ENCODE measurements around the gene UTS2.

UTS2 gene, protein sequence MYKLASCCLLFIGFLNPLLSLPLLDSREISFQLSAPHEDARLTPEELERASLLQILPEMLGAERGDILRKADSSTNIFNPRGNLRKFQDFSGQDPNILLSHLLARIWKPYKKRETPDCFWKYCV

DNA sequence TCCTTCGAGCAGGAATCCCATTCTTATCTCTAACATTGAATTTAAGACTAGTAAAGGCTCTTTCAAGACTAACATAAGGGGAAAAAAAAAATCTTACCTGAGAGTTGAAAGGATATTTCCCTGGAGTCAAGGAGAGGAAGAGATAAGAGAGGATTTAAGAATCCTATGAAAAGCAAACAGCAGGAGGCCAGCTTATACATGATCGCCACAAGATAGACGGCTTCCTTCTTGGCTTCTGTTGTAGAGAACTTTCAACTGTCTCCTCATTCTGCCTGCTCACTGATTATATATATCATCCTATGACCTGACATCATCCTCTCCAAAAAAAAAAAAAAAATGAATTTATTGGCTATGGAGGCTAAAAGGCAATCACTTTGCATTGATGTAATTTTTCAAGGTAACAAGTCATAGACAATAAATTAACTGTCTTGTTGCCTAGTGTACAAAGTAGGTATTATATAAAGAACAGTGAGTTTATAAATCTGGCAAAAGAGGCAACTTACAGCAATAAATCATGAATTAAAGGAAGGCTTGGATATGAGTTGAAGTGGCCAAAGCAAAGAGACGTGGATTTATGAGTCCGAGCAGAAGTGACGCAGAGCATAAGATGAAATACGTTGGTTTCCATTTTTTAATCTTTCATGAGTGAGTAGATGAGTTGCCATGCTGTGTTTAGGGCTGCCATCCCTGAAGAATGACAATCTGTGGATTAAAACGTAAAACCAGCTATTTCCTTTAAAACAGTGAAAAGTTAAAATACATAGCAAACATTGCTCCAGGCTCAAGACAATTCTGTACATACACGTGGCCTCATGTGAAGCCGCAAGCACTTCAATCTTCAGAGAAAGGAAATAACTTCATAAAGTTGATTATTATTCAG is at the start of gene UTS2:
Gene UTS2, minus strand, starts transcription at position 262 of the 880 bp plus-strand sequence. Its CDS starts 62 bp downstream, at position 200.
- DNase-seq (ENCODE audit: low read depth in 3 of 3): no peak

DNA sequence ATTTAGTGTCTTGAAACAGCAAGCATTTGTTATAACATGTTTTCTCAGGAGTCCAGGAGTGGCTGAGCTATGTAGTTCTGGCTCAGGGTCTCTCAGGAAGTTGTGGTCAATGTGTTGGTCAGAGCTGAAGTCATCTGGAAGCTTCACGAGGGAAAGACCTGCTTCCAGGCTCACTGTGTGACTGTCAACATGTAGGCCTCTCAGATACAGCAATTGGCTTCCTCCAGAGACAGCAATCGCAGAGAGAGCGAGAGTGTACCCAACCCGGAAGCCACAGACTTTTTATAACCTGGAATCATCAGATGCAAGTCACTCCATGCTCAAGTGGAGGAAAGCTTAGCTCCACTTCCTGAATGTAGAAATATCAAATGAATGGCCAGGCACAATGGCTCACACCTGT is 46.9 kb upstream of the UTS2 start:
- DNase-seq (ENCODE audit: low read depth in 3 of 3): no peak

DNA sequence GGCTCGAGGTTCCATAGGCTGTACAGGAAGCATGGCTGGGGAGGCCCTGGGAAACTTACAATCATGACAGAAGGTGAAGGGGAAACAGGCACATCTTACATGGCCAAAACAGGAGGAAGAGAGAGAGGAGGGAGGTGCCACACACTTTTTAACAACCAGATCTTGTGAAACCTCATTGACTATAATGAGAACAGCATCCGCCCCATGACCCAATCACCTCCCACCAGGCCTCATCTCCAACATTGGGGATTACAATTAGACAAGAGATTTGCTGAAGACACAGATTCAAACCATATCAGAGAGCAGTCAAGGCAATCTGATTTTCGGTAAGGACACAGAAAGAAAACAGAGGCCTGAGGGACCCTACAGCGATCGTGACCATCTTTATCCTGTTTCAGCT is 46.1 kb upstream of the UTS2 start:
- DNase-seq (ENCODE audit: low read depth in 3 of 3): no peak

DNA sequence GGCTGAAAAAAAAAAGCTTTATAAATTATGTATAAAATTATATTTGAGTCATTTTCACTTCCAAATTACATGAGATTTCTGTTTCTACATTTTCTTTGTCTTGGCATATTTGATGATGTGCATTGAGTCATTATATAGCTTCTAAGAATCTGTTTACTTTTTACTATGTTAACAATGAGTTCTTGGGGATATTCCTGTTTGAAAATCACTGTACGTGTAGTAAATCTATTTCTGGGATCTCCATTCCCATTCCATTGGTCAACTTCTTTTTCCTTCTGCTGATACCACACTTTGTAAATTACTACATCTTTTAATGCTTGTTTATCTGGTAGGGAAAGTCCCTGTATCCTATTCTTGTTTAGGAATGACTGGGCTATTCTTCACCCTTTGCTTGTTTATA is 44.1 kb upstream of the UTS2 start:
- DNase-seq (ENCODE audit: low read depth in 3 of 3): no peak

DNA sequence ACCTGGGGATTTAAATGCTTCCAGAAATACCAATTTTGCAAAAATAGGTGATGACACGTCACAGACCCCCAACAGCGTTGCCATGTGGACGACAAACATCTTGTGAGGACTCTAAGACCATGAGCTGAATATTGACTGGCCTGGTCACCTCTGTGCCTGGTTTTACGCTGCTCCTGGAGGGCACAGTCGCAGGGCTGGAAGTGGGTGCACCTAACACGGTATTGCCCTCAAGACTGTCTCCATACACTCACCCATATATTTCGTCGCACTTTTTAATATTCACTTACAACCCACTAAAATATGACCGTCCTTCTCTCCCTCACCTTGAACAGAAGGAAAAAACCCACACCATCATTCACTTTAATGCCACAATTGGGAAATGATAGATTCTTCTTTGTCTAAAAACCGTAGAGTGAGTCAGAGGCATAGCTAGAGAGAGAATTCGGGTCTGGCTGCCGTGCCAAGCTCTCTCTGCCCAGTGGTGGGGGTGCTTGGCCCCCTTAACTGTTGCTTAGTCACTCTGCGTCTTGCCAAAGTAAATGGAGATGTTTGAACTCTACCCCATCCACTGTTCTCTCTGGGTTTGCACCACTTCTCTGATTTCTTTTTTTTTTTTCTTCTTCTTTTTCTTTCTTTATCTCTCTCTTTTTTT is 40.8 kb upstream of the UTS2 start:
- no peak for DNase-seq (ENCODE audit: low read depth in 3 of 3)

DNA sequence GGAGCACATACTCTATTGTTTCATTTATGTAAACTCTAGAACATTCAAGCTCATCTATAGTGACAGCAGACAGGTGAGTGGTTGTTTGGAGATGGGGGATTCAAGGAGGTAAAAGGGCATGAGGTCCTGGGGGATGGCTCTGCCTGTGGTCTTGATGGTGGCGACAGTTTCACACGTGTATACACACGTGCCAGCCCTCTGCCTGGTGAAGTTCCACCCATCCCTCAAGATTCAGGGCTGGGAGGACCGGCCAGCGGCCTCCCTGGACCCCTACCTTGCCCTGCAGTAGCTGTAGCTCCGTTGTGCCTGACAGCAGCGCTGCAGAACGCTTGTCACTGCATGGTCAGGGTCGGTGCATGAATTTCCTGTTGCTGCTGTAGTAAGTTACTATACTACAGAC is 38.9 kb upstream of the UTS2 start:
- no peak for DNase-seq (ENCODE audit: low read depth in 3 of 3)

DNA sequence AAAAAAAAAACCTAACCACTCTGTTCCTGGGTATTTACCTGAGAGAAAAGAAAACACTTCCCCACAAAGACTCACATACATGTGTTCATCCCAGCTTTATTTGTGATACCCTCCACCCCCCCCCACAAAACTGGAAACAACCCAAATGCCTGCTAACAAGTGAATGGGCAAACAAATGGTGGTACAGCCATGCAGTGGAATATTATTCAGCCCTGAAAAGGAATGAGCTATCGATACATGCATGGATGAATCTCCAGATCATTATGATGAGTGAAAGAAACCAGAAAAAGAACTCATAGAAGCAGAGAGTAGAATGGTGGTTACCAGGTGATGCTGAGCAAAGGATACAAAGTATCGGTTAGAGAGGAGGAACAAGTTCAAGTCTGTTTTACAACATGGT is 38.0 kb upstream of the UTS2 start:
- no peak for DNase-seq (ENCODE audit: low read depth in 3 of 3)

DNA sequence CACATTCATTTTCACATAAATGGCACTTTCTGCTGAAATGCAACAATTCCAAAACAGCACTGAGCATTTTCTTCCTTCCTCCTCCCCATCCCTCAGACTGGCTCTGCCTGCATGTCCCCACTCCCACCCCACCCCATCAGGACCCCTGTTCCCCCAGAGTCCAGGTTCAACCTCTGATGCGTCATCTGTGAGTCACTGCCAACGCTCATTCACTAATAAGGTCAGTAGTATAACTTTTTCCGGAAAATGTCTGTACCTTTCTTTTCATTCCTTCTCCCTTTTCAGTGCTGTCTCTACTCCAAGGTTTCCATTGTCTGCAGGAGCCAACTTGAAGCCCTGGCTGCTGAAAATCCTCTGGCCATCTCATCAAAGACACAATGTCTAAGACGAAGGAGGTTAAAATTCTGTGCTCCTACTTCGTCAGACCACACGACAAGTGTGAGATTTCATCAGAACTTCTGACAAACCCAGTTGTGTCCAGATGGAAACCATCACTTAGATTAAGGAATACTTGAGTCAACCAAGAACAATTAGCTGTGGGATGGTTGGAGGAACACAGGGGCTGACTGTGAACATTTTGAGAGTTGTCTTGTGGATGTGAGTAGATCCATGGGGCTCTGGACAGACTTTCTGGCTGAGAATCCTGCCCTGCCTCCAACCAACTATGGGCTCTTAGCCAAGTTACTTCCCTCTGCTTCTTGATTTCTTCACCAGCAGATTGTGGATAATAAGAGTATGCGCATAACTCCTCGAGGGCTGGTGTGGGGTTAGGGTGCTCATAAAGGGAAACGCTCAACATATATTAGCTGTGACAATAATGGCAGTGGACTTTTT is 35.6 kb upstream of the UTS2 start:
- no peak for DNase-seq (ENCODE audit: low read depth in 3 of 3)

DNA sequence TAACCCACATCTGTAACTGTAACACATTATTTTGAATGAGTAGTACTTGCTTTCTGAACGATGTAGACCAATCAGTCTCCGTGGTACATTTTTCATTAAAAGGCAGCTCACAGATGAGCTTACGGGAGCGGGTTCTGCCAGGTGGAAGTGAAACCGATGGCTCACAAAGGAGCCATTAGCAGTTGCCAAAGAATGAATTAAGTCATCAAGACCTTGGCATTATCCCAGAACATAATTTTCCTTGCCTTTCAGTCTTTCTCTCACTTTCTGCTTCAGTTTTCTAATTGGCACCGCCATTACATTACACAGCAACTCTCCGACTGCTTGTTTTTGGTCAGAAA is 33.5 kb upstream of the UTS2 start:
- no peak for DNase-seq (ENCODE audit: low read depth in 3 of 3)

DNA sequence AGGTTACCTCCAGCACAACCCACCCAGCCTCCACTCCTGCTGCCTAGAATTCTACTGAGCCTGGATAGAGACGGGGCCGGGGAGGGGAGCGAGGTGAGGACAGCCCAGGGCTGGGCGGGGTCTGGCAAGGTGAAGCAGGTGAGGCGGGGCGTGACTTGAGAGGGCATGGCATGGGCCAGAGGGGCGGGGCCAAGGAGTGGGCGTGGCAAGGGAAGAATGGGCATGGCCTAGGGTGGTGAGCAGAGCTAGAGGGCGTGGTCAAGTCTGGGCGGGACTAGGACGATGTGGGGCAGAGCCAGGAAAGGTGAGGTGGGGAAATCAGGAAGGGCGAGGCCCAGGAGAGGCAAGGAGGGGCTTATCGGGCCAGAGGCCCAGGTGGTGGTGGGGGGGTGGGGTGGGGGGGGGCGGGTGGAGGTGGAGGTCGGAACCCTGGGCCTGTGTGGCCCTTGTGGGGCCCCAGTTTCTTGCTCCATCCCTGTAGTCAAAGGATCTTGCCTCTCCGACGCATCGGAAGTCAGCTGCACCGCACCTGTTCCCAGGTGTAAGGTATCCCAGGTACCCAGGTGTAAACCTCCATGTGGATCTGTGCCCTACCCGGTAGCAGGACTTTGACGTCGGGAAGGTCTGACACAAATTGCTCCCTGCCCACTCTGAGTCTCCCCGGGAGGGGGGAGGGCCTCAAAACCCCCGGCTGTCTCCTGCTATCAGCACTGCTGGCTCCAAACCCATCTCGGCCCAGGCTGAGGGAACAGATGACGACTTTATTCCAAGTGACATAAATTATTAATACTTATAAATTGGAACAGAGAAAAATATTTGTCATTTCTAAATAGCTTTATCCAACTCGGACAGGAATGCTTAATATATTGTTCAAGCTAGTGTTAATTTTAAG is 32.9 kb upstream of the UTS2 start:
- peak in 1 of 3 experiments; percentile 32 for DNase-seq (ENCODE audit: low read depth in 3 of 3)

DNA sequence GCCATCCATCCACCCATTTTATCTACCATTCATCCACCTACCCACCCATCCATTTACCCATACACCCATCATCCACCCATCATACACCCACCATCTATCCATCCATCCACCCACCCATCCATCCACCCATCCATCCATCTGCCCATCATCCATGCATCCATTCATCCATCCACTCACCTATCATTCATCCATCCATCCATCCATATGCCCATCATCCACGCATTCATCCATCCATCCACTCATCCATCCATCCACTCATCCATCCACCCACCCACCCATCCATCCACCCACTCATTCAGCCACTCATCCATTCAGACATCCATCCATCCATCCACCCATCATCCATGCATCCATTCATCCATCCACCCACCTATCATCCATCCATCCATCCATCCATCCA is 31.9 kb upstream of the UTS2 start:
- DNase-seq (ENCODE audit: low read depth in 3 of 3): no peak

DNA sequence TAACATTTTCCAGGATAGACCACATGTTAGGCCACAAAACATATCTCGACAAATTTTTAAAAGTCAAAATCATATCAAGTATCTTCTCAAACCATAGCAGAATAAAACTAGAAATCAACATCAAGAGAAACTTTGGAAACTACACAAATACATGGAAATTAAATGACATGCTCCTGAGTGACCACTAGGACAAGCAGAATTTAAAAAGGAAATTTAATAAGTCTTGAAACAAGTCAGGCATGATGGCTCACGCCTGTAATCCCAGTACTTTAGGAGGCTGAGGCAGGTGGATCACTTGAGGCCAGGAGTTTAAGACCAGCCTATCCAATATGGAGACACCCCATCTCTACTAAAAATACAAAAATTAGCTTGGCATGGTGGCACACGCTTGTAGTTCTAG is 26.4 kb upstream of the UTS2 start:
- no peak for DNase-seq (ENCODE audit: low read depth in 3 of 3)

DNA sequence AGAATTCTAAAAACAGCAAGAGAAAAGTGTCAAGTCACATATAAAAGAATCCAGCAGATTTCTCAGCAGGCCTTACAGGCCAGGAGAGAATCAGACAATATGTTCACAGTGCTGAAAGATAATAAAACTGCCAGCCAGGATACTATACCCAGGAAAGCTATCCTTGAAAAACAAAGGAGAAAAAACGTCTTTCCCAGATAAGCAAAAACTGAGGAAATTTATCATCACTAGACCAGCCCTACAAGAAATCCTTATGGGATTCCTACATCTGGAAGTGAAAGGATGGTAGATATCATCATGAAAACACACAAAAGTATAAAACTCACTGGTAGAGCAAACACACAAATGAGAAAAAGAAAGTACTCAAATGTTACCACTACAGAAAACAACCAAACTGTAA is 25.2 kb upstream of the UTS2 start:
- no peak for DNase-seq (ENCODE audit: low read depth in 3 of 3)

DNA sequence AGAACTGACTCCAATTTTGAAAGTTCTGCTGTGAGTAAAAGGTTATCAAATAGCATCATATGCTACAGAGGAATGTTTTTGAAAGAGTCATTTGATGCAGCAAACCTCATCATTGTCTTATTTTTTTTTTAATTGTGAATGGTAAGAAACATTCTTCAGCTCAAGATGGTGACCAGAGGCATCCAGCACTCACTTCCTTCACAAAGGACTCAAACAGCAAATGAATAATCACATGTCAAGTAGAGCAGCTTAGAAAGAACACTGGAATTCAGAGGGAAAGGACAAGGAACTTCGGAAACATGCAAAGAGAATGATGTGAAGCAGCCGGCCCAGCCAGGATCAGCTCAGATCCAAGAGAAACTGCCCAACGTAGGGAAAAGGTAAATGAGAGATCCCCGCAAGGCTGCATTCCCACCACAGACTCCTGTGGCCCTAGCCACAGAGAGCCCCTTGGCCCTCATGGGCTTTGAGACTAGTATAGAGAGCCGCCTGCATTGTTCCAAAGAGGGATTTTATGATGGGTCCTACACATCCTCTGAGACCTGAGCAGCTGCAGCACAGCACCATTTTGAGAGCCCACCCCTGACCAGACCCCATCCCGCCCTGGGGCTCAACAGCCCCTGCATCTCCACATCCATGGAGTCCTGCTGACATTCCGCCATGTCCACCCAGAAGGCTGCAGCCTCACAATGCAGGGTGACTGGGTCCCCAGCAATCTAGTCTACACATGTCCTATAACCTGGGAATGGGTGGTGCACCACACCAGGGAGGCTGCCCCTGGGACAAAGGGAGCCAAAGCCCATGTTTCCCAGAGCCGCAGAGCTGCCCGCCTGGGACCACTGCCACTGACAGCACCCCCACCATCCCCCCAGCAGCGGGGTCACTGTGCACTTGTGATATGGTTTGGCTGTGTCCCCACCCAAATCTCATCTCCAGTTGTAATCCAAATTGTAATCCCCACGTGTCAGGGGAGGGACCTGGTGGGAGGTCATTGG is 21.2 kb upstream of the UTS2 start:
- DNase-seq (ENCODE audit: low read depth in 3 of 3): no peak

DNA sequence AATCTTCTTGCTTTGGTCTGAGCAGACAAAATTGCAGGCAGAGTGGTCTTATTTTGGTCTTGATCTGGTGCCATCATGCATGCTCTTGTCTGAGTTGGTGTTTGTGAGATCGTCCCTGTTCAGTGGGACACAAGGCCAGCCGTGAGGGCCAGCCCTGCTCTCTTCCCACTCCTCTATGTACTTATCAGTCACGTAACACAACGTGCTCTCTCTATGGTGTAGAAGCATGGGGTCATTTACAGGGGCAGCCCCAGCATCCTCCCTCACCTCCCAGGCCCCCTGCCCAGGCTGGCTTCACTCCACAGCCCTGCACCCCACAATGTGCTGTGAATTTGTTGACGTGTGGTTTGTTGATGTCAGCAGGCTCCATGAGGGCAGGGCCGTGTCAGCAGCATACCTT is 18.3 kb upstream of the UTS2 start:
- no peak for DNase-seq (ENCODE audit: low read depth in 3 of 3)

DNA sequence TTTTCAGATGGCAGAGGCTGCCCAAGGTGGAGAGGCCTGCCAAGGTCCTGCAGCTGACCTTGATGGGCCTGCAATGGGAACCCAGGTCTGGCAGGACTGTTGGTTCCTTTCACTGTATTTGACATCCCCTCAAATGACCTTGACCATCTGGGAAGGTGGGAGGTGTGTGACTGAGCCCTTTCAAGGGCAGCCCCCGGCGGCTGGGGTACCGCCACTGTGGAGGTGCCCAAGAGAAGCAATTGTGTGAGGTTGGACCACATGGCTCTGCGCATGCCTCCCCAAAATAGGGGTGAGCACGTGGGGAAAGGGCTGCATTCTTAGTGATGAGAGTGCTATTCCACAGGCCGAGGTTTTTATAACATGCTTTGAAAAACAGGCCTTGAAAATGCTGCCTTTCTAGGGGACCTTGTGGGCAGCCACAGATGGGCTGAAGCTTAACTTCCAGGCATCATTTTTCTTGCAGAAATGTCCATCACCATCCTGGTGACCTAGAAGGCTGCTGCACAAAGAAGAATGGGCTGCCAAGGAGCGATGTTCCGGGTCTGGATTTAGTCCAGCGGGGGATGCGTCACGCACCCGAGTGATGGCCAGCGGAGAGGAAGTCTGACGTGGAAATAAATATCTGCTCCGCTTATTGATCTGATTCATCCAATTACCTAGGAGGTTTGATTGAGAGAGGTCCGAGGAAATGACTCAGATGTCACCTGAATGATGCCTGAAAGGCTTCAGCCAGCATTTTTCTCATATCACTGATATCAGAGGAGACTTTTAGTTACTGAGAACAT is 16.5 kb upstream of the UTS2 start:
- DNase-seq (ENCODE audit: low read depth in 3 of 3): no peak

DNA sequence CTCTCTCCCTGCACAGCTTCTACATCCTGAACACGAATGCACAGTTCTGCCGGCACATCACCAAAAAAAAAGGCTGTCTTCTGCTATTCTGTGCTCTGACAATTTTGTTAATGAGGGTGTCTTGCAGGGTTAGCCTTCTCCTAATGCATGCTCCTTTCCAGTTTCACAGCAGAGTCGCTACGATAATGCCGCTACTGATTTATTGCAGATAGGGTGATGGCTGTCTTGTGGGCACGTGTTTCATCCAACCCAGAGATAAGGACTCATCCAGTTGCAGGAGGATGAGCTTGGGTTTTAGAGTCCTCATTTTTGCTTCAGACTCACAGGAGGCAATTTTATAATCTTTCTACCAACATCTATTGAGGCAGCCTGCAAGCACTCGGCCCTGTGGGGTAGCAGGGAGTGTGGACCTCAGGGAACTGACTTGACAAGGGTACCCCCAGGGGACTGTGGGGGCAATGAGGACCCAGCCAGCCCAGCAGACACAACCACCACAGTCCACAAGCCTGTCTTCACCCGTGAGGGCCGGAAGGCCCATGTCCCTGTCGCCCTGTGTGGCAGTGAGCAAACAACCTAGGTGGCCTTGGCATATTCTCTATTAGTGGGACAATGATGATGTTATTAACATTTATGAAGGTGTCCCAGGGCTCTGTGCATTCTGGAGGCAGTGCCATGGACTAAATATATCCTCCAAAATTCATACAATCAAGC is 15.4 kb upstream of the UTS2 start:
- DNase-seq (ENCODE audit: low read depth in 3 of 3): no peak

DNA sequence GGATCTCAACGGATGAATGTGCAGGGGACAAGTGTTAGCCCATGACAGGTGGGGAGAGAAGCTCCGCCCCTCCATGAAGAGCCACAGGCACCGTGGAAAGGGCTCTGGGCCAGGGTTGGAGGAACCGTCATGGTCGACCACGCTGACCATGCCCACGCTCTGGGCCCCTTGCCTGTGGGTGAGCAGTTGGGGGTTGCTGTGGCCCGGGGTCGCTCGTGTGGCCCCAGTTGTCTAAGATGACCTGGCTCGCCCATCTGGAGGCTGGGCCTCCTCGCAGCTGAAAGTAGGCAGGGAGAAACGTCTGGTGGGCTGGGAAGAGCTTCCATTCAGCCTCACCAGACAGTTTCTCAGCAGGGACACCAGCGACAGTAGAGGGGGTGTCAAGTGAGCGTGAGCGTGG is 13.1 kb upstream of the UTS2 start:
- no peak for DNase-seq (ENCODE audit: low read depth in 3 of 3)
